ENCODE results near the gene KRTAP4-4.
"Not testable (repeated sequence)": the region's sequence is repeated elsewhere in the genome, so short reads cannot be mapped to it uniquely, and the experiment has no call there.

The KRTAP4-4 gene

DNA sequence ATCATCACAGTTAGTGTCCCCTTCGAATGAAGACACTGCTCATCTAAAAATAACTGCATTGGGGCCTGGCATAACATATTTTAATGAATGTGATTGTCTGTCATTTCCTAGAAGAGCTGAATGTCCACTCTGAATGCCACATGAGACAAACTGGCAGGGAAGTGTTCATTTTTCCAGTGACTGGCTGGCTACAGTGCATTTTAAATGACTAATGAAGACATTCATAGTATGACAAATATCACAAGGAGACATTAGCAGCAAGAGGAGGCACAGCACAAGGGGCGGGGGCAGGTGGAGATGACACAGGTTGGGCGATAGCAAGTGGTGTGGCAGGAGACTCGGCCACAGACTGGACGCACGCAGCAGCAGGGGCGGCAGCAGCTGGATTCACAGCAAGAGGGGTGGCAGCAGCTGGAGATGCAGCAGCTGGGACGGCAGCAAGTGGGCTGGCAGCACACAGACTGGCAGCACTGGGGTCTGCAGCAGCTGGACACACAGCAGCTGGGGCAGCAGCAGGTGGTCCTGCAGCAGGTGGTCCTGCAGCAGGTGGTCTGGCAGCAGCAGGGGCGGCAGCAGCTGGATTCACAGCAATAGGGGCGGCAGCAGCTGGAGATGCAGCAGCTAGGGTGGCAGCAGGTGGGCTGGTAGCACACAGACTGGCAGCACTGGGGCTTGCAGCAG lies 11.4 kb downstream of the KRTAP4-4 start:
- FAIRE-seq, result peak; percentile 98
- not testable (repeated sequence) for DNase-seq (ENCODE audit: low spot score)

DNA sequence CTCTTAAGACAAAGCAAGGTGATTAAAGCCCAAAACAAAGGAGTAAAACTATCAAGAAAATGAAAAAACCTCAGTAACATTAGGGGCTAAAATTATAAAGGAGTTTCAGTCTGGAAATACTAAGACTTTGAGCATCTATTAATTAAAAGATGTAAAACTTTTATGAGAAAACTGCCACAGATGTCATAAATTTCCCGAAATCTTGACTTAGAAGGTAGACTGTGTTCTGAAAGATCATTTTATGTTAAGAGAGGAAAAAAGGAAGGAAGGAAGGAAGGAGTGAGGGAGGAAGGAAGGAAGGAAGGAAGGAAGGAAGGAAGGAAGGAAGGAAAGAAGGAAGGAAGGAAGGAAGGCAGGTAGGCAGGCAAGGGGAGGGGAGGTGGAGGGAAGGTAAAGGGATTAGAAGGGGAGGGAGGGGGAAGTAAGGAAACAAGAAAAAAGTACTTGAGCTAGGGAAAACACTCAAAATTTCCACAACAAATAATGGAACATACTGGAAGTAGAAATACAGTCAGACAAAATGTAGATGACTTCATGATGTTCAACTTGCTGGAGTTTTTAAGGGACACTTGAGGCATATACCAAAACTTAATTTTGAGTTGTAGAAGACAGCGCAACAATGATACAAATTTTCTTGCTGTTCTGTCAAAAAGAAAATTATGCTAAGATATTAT lies 12.9 kb downstream of the KRTAP4-4 start:
- DNase-seq (ENCODE audit: low spot score) (no peak), FAIRE-seq (no peak)

DNA sequence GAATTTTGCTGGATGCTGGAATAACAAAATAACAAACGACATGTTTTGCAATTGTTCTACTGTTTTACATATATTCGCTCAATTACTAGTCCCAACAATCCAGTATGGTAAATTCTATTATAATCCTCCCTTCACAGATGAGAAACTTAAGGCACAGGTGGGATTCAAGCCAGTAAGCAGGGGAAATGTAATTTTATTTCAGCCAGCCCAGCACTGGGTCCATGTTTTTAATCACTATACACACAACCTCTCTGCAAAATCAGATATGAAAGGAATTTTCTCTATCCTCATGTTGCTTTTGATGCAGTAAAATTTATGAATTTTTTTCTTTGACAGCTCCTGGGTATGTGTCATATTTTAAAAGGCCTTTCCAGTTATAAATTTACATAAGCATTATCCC lies 15.3 kb downstream of the KRTAP4-4 start:
- FAIRE-seq (no peak), DNase-seq (ENCODE audit: low spot score) (no peak)

DNA sequence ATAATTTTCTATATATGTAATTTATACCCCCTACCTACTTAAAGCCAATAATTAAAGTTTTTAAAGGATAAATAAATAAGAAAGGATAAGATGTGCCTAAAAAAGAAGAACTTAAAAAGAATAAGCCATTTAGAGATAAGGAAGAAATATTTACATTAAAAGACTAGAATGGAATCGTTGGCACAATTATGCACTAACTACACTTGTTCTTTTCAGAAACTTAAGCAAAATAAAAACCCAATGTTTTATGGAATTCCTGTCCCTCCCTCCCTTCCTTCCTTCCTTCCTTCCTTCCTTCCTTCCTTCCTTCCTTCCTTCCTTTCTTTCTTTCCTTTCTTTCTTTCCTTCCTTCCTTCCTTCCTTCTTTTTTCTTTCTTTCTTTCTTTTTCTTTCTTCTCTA lies 15.7 kb downstream of the KRTAP4-4 start:
- FAIRE-seq, result no peak
- DNase-seq (ENCODE audit: low spot score), result no peak

DNA sequence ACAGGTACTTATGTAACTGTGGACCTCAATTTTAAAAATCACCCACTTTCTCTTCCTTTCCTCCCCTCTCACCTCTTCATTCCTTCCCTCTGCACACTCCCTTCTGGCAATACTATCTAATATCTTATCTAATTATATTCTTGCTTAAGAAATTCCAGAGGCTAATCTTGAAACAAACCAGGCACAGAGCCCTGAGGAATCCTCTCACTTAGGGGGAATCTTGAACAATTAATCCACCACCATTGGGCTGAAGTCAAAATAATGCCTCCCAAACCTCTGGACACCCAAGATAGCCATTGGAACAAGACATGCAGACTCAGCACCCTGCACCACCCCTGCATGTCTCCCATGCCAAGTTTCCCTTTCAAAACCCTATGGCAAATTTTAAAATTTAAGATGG lies 19.2 kb downstream of the KRTAP4-4 start:
- DNase-seq (ENCODE audit: low spot score) (no peak), FAIRE-seq (no peak)

DNA sequence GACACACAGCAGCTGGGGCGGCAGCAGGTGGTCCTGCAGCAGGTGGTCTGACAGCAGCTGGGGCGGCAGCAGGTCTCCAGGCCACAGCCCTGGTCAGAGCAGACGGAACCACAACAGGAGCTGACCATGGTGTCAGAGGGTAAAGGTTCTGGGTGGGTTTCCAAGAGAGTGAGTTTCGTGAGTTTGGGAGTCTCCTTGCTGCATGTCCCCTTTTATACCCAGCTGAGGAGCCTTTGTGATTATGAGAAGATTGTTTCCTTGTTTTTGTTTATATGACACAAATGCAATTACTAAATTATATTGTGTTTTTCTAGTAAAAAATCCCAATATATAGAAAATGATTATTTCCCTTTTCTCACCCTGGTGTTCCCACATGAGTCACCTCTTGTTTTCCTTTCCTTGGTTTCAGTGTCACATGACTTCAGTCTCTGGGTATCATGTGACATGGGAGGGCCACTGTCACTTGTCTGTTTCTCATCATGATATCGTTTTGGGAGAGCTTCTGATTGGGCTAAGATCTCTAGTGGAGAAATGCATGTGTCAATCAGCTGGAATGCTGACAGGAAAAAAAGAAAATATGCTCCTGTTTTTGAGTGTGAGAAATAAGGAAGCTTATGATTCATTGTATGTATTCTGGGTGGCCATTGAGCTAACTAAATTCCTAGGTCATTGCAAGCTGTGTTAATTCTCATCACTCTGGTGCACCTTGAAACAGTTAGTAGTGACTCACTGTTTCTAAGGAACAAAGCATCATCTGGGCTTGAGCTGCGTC lies 20.0 kb downstream of the KRTAP4-4 start, which contains the start of gene KRTAP4-6:
KRTAP4-6 (minus strand) TSS at position 185 of the 772 bp plus-strand sequence; CDS start at position 128, 57 bp downstream.
- DNase-seq (ENCODE audit: low spot score) (peak; percentile 31), FAIRE-seq (no peak)

DNA sequence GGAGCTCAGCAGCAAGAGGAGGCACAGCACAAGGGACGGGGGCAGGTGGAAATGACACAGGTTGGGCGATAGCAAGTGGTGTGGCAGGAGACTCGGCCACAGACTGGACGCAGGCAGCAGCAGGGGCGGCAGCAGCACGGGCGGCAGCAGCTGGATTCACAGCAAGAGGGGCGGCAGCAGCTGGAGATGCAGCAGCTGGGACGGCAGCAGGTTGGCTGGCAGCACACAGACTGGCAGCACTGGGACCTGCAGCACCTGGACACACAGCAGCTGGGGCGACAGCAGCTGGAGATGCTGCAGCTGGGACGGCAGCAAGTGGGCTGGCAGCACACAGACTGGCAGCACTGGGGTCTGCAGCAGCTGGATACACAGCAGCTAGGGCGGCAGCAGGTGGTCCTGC lies 20.7 kb downstream of the KRTAP4-4 start:
- DNase-seq (ENCODE audit: low spot score), result not testable (repeated sequence)
- peak; percentile 96 for FAIRE-seq

DNA sequence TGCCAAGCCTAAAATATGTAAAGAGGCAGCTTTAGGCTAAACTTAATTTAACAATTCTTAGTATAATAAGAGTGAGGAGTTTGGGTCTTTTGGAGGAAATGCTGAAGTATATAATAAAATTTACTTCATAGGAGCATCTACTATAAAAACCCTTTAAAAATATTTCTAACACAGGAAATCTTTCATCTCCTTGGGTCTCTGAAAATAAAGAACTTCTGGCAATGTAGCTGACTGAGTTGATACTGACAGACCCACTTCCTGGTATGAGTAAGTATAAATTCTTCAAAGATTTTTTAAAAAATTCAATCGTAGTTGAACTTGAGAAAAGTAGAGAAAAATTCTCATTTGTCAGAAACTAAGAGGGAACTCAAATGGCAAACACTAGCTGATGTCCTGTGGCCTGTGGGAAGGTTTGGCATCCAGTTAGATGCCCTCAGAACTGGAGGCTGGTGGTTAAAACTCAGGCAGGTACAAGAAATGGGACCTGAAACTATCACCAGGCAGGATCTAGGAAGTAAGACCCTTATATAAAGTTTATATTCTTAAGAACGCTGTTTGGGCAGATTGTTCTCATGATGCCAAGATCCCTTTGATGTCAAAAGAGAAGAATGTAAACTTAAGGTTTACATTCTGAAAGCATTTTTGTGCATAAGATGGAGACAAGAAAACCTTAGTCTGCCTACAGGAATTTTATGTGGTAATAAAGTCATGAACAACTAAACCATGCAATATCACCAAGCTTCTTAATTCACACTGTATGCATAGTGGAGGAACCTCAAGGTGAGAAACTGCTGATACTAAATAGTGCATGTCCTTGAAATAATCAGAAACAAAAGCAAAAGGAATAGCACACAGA lies 26.4 kb downstream of the KRTAP4-4 start:
- no peak for DNase-seq (ENCODE audit: low spot score)
- no peak for FAIRE-seq

DNA sequence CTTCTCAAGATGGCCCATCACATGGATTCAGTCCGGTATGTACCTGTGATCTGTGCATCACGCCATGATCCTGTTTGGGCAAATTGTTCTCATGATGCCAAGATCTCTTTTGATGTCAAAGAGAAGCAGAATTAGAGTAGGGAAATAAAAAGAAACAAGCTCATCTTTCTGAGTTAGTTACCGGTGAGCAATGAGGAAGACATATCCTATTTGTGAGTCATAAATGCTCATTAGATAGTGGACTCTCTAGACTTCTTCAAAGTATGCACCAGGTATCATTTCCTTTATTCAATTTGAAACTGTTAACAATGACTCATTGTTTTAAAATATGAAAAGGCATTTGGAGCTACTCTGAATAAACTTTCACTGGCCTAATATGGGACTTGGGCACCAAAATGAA lies 28.6 kb downstream of the KRTAP4-4 start:
- DNase-seq (ENCODE audit: low spot score), result peak; percentile 32

DNA sequence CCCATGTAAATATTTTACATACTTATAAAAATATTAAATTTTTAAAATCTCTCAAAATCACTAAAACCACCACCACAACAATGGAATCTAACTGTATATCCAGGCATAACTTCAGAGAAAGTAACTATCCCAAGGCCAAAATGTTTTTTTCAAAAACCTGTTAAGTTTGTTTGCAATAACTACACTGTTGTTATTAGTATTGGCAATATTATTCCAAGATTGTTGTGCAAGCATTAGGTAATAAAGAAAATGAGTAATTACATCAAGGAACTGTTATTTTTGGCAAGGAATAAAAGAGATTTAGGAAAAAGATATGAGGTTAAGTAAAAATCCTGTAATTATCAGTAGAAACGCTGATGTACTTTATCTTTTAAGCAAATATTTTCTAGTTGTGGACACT lies 33.2 kb downstream of the KRTAP4-4 start:
- DNase-seq (ENCODE audit: low spot score) (no peak), FAIRE-seq (no peak)

More for the DNA sequence above, 28.6 kb downstream of the KRTAP4-4 start:
- peak; percentile 42 for FAIRE-seq

DNA sequence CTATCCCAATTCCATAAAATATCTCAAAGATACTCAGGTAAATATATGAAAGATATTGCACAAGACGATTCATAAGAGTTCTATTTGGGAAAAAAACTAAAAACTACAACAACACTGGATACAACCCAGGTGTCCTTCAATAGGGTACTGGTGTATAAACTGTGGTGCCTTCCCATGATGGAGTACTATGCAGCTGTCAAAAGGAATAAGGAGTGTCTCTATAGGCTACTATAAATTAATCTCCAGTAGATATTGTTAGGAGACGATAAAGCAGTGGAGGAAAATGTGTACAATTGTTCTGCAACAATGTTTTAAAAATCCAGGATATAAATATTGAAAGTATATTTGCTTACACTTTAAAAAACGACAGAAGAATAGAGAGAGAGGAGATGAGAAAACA lies 34.1 kb downstream of the KRTAP4-4 start:
- FAIRE-seq, result no peak

DNA sequence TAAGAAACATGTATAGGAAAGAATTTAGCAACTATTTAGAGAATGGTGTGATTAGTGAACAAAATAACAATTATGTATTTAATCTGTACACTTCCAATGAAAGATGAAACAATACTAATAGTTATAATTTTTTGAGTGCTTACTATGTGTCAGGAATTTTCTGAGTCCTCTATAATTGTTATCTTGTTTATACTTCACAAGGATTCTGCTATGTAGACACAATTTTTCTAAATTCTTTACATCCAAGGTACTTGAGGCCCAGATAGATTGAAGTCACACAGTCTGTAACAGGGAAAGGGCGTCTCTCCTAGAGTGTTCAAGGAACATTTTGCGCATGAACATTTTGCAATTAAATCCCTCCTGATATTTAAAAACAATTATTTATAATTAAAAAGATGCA lies 35.5 kb downstream of the KRTAP4-4 start:
- DNase-seq (ENCODE audit: low spot score) (no peak), FAIRE-seq (no peak)

More for the DNA sequence above, 34.1 kb downstream of the KRTAP4-4 start:
- no peak for DNase-seq (ENCODE audit: low spot score)

DNA sequence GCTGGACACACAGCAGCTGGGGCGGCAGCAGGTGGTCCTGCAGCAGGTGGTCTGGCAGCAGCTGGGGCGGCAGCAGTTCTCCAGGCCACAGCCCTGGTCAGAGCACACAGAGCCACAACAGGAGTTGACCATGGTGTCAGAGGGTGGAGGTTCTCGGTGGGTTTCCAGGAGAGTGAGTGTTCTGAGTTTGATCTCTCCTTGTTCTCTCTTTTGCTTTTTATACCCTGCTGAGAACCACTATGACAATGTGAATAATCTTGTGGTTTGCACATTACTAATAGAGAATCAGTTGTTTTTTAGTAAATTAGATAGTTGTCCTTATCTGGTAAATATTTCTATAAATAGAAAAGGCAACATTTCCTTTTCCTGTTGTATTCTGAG lies 36.6 kb downstream of the KRTAP4-4 start, which contains the start of gene KRTAP4-12:
KRTAP4-12 (minus strand) TSS at position 192 of the 381 bp plus-strand sequence; CDS start at position 132, 60 bp downstream.
- FAIRE-seq, result not testable (repeated sequence)

DNA sequence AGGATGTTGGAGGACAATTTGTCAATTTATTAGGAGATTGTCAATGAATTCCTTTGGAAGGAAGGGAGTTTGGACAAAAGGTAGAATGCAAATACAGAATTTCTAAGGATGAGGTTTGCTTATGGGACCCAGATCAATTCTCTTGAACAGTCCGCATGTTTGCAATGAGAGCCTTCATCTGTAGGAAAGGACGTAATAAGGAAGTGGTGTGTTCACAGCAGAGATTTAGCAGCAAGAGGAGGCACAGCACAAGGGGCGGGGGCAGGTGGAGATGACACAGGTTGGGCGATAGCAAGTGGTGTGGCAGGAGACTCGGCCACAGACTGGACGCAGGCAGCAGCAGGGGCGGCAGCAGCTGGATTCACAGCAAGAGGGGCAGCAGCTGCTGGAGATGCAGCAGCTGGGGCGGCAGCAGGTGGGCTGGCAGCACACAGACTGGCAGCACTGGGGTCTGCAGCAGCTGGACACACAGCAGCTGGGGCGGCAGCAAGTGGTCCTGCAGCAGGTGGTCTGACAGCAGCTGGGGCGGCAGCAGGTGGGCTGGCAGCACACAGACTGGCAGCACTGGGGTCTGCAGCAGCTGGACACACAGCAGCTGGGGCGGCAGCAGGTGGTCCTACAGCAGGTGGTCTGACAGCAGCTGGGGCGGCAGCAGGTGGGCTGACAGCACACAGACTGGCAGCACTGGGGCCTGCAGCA lies 37.1 kb downstream of the KRTAP4-4 start:
- not testable (repeated sequence) for FAIRE-seq; DNase-seq (ENCODE audit: low spot score)

More for the DNA sequence above, 36.6 kb downstream of the KRTAP4-4 start, which contains the start of gene KRTAP4-12:
- DNase-seq (ENCODE audit: low spot score), result not testable (repeated sequence)

DNA sequence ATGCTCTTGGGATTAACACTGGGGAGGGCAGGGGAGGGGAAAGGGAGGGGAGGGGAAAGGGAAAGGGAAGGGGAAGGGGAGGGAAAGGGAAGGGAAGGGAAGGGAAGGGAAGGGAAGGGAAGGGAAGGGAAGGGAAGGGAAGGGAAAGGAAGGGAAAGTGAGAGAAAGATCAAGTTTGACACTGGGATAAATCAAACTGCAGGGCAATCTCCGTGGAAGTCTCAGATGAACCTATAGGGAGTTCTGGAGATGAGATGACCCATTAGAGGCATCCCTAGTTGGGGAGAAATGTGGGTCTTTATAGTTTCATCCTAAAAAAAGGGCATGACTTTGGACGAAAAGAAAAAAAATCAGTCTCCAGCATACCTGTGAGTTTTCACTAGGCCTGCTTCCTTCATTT lies 38.8 kb downstream of the KRTAP4-4 start:
- FAIRE-seq (no peak), DNase-seq (ENCODE audit: low spot score) (no peak)

DNA sequence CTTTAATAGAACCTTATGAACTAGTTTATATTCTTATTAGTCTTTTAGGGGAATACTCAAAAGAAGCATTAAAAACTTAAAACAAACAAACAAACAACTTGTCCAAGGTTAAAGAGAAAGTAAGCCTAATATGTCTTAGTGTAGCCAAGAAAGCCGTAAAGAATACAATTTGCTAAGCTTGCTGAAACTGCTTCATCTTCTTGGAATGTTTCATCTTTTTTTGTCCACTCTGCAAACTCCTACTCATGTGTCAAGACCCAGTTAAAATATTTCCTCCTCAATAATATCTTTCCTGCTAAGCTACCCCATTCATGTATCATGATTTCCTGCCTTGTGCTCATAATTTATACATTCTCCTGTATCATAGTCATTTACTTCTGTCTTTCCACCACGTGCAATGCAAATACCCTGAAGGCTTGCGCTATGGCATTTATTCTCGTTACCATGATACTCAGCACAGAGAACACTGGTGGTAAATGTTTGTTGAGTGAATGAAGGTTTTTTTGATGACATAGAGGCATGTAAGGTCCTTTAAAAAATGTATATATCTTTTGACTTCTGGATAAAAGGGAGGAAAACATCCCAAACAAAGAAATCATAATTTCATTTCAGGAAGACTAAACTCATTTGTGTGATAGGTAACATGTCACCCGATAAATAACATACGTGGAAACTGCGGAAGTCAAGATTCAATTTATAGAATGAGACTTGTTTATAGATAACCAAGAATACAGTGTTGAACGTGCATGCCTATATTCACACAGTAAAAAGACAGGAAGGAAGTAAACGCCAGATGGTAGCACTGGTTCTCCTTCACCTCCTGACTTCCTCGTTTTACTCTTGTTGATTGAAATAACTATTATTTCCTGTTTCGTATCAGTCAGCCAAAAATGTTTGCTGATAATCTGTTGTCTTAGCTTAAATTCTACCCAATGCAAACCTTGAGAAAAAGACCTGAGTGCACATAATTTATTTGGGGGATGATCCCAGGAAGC lies 40.6 kb downstream of the KRTAP4-4 start:
- not testable (repeated sequence) for FAIRE-seq; DNase-seq (ENCODE audit: low spot score)

DNA sequence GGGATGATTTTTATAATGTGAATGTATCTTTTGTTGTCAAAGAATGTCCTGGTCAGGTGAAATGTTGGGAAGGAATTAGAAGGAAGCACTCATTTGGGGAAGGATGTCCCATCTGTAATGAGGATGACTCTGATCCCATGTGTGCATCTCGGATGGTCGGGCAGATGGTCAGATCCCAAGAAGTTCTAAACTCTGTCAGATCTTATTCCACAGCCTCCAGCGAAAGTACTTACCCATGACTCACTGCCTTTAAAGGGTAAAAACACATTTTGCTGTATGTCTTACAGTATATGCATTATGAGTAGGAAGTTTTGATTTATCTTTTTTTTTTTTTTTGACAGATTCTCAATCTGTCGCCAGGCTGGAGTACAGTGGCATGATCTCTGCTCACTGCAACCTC lies 41.8 kb downstream of the KRTAP4-4 start:
- no peak for FAIRE-seq

DNA sequence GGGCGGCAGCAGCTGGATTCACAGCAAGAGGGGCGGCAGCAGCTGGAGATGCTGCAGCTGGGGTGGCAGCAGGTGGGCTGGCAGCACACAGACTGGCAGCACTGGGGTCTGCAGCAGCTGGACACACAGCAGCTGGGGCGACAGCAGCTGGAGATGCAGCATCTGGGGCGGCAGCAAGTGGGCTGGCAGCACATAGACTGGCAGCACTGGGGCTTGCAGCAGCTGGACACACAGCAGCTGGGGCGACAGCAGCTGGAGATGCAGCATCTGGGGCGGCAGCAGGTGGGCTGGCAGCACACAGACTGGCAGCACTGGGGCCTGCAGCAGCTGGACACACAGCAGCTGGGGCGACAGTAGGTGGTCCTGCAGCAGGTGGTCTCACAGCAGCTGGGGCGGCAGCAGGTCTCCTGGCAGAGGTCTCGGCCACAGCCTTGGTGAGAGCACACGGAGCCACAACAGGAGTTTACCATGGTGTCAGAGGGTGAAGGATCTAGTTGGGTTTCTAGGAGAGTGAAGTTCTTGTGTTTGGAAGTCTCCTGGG lies 42.6 kb downstream of the KRTAP4-4 start, which contains the start of gene KRTAP4-11:
KRTAP4-11 (minus strand) TSS at position 528 of the 541 bp plus-strand sequence; CDS start at position 470, 58 bp downstream.
- not testable (repeated sequence) for FAIRE-seq

More for the DNA sequence above, 41.8 kb downstream of the KRTAP4-4 start:
- DNase-seq (ENCODE audit: low spot score), result no peak

More for the DNA sequence above, 42.6 kb downstream of the KRTAP4-4 start, which contains the start of gene KRTAP4-11:
- DNase-seq (ENCODE audit: low spot score), result not testable (repeated sequence)
